GM21723 (cell line): Measurements from ENCODE around the gene ITSN2.

Experiments
- ATAC-seq: cut with Tn5 transposase; IDR thresholded peaks from one replicate; pipeline ENCODE4 v1.9.1; 2021; ENCODE audit warnings: mild to moderate bottlenecking, moderate library complexity; ENCODE audit not compliant: unreplicated experiment

The ITSN2 gene

DNA sequence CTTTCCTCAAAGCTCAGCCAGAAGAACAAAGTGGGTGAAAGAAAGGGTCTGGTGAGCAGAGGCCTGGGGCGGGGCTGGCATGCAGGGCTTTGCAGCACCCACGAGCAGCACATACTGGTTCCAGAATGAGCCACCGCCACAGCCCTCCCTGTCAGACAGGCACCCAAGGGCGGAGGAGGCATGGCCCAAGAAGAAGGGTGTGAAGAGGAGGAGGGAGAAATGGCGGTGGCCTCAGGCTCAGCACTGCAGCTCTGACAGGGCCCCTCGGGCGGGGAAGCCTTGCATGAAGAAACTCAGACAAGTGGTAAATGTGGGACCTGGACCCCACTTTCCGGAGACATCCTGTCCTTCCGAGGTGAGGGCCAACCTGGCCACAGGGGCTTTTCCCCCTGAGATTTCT is 169.8 kb downstream of the ITSN2 start:
- ATAC-seq: no peak

DNA sequence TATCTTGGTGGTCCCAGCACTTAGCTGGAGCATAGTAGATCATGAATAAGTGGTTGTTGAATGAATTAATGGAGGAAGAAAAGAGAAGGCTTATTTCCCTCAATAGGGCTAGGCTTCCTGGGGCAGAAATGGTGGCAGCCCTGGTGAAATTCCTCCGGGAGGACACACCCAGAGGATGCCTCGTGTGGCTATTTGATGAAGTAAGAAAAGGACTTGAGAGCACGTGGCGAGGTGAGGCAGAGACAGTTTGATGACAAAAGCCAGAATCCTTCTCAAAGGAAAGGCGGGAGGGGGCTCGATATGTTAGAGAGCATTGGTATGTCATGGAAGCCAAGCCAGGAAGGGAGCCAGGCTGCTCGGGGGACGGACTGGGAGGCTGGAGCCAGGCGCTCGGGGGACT is 170.8 kb downstream of the ITSN2 start:
- ATAC-seq: no peak

DNA sequence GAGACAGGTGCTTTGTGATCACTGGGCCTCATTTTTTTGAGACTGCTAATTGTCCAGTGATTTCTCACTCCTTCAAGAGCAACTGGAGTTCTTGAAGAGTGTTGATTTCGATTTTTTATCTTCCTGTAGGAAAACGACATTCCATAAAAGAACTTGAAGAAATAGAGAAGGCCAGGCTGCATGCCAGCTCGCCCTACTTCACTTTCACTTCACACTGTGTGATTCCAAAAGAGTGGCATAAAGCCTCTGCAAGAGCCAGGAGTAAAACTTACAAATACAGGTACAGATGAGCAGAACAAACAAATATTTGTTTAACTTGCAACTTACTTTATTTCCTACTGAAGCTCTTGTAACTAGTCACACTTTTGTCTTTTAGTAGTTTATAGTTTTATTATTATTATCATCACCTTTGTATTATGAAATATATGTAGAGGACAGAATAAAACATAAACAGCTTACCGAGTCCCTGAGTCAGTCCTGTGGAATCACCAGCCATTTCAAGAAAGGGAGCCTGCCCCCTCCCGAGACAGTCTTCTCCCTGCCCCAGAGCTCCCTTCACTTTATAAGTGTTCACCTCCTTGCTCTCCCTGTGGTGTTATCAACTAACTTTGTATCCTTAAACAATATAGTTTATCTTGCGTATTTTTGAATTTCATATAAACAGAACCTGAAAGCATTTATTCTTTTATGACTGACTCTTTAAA is 176.8 kb downstream of the ITSN2 start:
- no peak for ATAC-seq

DNA sequence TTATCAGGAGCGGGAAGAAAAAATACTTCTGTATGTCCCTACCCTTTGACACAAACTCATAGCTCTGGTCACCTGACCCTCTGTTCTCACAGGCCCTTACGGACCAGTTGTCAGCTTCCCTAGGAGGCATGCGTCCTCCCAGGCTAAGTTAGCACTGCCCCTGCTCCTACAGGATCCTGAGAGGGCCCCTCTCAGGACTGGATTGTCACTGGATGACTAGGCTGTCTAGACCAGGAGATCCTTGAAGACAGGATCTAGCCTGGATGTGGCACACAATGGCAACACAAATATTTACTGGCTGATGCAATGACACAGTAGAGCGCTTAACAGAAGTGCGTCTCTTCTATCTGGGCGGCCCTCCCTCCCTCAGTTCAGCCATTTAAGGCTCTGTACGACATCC is 177.8 kb downstream of the ITSN2 start:
- no peak for ATAC-seq

DNA sequence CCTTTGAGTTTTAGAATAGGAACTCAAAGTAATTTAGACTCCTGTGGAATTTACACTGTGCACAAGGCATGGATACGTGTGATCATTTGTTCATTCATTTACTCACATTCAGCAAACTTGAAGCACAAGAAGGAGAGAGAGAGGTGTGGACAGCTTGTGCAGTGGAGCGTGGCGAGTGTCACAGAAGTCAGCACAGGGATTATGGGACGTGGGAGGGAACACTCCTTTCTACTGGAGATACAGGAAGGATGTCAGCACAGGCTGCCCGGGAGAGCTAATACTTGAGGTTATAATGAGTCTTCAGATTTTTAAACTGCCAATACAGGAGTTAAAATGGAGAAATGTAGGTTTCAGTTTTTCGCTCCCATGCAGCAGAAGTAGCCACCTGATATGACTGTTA is 178.5 kb downstream of the ITSN2 start:
- no peak for ATAC-seq

DNA sequence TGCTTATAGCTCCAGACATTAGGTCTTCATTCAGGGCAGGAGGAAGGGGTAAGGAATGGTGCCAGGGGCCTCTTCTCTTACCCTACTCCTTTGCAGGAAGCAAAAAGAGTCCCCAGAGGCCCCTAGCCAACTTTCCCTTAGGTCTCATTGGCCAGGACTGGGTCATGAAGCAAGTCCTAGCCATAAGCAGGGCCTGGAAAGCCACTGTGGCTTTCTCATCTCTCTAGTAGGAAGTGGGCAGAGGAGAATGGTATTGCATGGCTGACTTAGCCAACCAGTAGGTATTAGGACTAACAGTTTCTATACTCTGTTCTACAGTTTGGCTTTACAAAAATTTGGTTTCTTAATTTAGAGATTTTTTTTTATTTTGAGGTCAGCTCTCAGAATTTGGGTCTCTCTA is 180.7 kb downstream of the ITSN2 start:
- ATAC-seq: no peak

DNA sequence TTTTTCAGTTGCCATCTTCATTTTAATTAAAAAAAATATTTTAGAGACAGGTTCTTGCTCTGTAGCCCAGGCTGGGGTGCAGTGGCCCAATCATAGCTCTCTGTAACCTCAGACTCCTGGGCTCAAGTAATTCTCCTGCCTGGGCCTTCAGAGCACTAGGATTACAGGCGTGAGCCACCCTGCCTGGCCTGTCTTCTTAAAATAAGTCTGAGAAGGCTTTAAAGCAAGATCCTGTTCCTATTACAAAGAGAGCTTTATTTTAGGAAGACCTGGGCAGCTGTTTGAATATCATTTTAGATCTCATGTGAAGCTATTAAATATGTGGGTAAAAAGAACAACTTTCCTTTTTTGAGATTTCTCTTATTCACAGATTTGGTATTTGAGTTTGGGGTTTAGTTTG is 184.0 kb downstream of the ITSN2 start:
- ATAC-seq: no peak

DNA sequence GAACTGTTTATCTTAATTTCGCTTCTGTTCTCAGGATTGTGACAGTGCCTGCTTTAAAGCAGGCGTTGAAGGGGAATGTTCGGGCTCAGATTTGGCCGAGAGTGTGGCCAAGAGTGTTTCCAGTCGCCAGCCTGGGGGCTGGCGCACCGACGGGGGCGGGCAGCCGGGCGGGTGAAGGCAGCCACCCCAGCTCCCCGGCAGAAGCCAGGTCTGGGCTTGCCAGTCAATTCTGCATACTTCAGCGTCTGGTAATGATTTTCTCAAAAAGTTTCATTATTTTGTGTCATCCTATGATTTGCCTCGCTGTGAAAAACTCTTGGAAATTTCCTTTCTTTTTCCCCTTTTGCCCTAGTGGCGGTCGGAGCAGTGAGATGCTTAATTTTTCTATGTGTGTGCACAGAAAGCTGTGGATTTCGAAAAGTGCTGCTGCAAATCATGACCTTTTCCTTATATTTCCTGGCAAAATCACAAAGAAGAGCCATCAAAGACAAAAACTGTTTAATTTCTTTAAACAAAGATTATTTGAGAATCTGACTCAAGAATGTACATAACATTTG is 184.6 kb downstream of the ITSN2 start:
- ATAC-seq: no peak

DNA sequence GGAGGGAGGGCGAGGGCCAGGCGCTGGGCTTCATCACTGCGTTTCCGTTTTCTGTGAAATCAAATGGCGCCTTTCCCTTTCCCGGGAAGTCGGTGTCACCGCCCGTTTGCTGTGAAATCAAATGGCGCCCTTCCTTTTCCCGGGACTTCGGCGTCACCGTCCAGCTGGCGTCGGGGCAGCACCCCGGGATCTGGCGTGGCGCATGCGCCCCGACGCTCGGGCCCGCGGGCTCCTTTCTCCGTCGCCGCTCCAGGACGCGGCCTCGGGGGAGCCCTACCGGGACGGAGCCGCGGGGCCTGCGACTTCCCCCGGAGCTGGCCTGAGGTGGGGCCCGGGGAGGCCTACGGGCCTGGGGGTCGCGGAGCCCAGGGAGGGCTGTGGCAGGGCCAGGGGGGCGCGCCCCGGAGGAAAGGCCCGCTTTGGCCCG is 185.5 kb downstream of the ITSN2 start, which contains the start of gene FAM228A:
TSS of gene FAM228A (plus strand) at position 203 of the 427 bp plus-strand sequence. CDS start 428 bp downstream, outside the sequence.
- no peak for ATAC-seq

DNA sequence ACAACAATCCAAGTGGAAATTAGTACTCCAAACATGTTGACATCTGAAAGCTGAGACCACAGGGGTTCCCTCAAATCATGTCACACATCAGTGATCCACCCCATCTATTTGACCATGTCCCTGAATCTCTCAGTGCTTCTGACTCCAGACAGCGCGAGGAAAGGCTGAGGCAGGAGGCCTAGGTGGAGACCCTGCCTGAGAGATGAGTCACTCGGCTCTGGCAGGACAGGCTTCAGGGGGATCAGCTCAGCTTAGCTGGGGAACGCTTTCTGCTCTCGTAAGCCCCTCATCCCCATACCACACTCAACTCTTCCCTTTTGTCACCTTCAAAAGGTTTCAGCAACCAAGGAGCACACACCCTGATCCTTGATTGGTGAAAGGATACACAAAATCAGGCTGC is 191.3 kb downstream of the ITSN2 start:
- no peak for ATAC-seq

DNA sequence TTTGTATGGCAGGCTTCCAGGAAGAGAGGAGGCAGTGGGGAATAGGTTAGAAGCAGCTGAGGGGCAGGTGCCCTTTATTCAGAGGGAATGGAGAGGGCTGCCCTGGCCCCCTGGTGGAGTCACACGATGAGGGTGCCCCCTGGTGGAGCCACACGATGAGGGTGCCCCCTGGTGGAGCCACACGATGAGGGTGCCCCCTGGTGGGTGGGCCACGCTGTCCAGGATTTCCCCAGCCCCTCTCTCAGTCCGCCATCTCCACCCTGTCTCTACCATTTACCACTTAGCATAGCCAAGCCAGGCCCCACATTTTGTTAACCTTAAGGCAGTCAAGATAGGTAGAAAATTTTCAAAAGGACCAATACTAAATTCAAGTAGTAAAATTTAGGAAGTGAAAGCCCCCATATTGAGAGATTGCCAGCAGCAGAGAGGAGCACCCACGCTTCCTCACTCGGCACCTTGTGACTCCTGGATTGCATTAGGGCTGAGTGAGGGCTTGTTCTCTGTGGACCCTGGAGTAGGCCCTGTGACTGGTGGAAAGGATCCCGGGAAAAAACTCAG is 195.8 kb downstream of the ITSN2 start:
- peak; percentile 79 for ATAC-seq

DNA sequence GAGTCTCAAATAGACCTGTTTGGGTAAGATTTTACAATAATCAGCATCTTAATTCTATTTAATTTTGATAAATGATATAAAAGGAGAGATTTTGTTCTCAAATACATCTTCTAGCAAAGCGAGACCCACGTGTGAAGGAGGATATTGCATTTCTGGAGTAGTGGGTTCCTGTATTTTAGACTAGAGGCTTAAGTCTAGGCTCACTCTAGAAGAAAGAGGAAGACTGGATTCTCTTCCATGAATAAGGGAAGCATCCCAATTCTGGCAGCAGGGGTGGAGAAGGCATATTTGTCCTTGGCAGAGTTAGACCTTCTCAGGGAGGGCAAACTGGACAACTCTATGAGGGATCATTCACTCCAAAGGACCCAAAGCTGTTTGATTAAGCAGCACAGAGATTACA is 196.7 kb downstream of the ITSN2 start:
- ATAC-seq: no peak

DNA sequence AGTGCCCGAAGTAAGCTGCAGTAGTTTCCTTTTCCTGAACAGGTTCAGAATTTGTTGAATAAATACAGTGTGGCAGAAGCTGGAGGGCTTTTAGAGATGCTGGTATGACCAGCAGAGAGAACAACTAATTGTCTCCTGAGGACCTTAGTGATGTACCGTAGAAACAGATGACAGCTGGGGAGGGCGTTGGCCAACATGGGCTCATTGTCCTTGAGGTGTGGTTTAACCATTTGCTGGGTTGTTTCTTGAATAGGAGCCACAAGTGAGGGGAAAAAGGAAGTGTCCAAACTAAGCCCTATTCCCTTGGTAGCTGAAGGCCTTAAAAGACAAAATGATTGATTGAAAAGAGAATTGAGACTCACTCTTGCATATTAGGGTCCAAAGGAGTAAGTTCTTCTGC is 197.2 kb downstream of the ITSN2 start:
- ATAC-seq: no peak

DNA sequence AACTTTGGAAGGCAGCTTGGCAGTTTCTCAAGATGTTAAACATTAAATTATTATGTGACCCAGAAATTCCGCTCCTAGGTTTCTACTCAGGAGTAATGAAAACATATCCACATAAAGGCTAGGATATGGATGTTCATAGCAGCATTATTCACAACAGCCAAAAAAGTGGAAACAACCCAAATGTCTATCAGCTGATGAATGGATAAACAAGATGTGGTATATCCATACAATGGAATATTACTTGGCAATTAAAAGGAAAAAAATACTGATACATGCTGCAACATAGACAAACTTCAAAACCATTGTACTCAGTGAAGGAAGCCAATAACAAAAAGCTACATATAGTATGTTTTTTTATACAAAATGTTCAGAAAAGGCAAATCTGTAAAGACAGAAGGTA is 197.8 kb downstream of the ITSN2 start:
- no peak for ATAC-seq

DNA sequence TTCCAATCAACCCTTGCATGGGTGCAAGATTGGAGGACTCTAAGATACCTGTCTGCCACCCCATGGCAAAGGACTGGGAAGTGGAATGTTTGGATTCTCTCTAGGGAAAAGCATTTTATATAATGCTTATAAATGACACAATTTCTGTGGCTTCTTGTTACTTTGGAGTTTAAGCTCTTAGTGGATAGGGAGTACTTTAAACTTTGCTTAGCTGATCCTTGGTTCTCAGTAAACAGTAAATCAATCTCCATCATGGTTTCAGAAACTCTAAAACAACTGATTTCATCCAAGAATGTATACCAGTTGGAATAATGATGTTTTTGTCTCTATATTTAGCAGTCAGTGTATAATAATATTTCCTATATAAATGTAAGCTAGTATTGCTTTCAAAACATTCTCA is 199.6 kb downstream of the ITSN2 start:
- ATAC-seq: no peak

DNA sequence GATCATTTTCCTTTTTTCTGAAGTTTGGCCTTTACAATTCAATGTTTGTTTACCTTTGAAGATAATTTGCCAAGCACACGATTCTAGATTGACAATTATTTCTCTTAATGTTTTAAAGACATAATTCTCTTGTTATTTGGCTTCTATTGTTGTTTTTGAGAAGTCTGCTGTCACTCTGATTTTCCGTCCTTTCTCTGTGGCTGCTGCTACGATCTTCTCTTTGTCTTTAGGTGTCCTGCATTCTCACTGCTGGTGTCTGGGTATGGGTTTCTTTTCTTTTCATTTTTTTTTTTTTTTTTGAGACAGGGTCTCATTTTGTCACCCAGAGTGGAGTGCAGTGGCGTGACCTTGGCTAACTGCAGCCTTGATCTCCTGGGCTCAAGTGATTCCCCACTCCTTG is 200.6 kb downstream of the ITSN2 start:
- no peak for ATAC-seq

DNA sequence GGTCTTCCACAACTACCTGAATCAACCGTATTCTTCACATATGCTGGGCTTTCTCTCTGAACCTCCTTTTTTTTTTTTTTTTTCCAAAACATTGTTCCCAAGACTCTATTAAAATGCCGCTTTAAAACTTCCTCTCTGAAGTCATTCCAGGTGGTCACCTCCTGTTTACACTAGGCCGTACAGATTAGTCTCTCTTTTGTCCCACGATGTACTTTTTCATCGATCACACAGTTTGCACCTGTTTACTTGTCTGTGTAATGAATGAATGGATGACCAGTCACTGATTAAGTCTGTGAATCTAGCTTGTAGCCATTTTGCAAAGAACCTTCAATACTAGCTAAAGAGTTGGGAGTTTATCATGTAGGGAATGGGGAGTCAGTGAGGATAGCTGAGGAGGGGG is 202.2 kb downstream of the ITSN2 start:
- no peak for ATAC-seq

DNA sequence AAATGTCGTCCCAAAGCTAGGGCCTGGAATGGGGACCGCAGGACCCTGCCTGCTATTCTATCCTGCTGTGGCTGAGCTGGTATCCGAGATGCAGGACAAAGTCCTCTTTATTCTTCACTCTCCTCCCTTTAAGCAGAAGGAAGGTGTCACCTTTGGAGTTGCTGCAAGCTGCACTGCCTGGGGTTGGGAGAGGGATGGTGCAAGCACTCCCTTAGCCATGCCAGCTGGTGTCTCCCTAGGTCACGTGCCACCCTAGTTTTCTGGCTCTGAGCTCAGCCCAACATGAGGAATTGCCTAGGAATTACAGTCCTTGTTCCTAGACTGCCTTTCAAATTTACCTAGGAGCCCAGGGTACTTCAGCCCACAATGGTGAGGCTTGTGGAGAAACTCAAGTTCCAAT is 206.9 kb downstream of the ITSN2 start:
- no peak for ATAC-seq
